ENCODE data around the gene FAM9A. TPM values are rescaled to one million over a fixed set of nuclear protein-coding genes. Genes with fewer than 3 reads are reported as not detected.

Gene FAM9A
- polyA plus RNA-seq, 3 donors = not detected

GRCh38 chrX:8823698-8824097 lies 22.5 kb upstream of the FAM9A start:
- Histone ChIP-seq H3K4me1 (ENCODE audit: control insufficient read depth in 1 of 2, insufficient read depth in 2 of 2, low read length in 2 of 2) (no peaks in the 10 kb centered on the region), H3K9me3 (replicated peaks in 1 of 2; ENCODE audit: control insufficient read depth in 1 of 2, insufficient read depth in 1 of 2, low read length in 2 of 2) (no peaks in the 10 kb centered on the region), H3K9ac (ENCODE audit: insufficient read depth, low read length, poor library complexity, severe bottlenecking) (no peak overlapping the region), H3K27me3 (ENCODE audit: control insufficient read depth in 2 of 2, insufficient read depth in 2 of 2, low read length in 2 of 2) (peaks cover 0 to 6% of the 10 kb centered on the region in 2 donors), H3K36me3 (replicated peaks in 1 of 2; ENCODE audit: control insufficient read depth in 1 of 2, insufficient read depth in 2 of 2, low read length in 2 of 2) (no peaks in the 10 kb centered on the region), H2AFZ (ENCODE audit: insufficient read depth, low read depth, low read length, poor library complexity, severe bottlenecking) (no peak overlapping the region), H3K4me2 (replicated peaks; ENCODE audit: extremely low read depth, low read length, poor library complexity, severe bottlenecking) (no peak overlapping the region), H4K20me1 (ENCODE audit: insufficient read depth, low read length) (no peaks in the 10 kb centered on the region), H3K4me3 (replicated peaks in 1 of 3; ENCODE audit: low read depth in 2 of 3, low read length in 3 of 3) (no peak overlapping the region), H3K27ac (ENCODE audit: low read depth in 1 of 2, low read length in 2 of 2) (no peak overlapping the region), H3K79me2 (ENCODE audit: insufficient read depth, low read length) (no peaks in the 10 kb centered on the region)
- Mint-ChIP-seq H3K4me3 (no peak overlapping the region), H3K4me1 (no peaks in the 10 kb centered on the region), H3K36me3 (no peaks in the 10 kb centered on the region), H3K27me3 (ENCODE audit: low read depth in 3 of 3) (peaks cover 0 to 10% (median 7%) of the 10 kb centered on the region in 3 donors), H3K27ac (no peak overlapping the region), H3K9me3 (no peaks in the 10 kb centered on the region)
- TF ChIP-seq CTCF (IDR thresholded peaks at IDR 0.05) = no peak
- DNase-seq = no peak
- intact Hi-C loops (cut with micrococcal nuclease) = no loop called here
- no CpG with 5 or more reads among the region's 1 CpG for WGBS (ENCODE audit: insufficient coverage)

GRCh38 chrX:8822002-8822401 lies 20.8 kb upstream of the FAM9A start:
- no CpG with 5 or more reads among the region's 6 CpGs for WGBS (ENCODE audit: insufficient coverage)
- no peak overlapping the region for H3K27ac Mint-ChIP-seq
- H3K9me3 Mint-ChIP-seq = no peaks in the 10 kb centered on the region
- H3K4me3 Mint-ChIP-seq = no peak overlapping the region
- no peak overlapping the region for H3K9ac ChIP-seq (ENCODE audit: insufficient read depth, low read length, poor library complexity, severe bottlenecking)
- H3K27me3 Mint-ChIP-seq (ENCODE audit: low read depth in 3 of 3) = peaks cover 0 to 12% (median 9%) of the 10 kb centered on the region in 3 donors
- H4K20me1 ChIP-seq (ENCODE audit: insufficient read depth, low read length) = no peaks in the 10 kb centered on the region
- no peaks in the 10 kb centered on the region for H3K4me1 Mint-ChIP-seq
- no peak for DNase-seq
- H3K4me1 ChIP-seq (ENCODE audit: control insufficient read depth in 1 of 2, insufficient read depth in 2 of 2, low read length in 2 of 2) = no peaks in the 10 kb centered on the region
- H2AFZ ChIP-seq (ENCODE audit: insufficient read depth, low read depth, low read length, poor library complexity, severe bottlenecking) = no peak overlapping the region
- no peaks in the 10 kb centered on the region for H3K36me3 Mint-ChIP-seq
- no peak overlapping the region for H3K27ac ChIP-seq (ENCODE audit: low read depth in 1 of 2, low read length in 2 of 2)
- intact Hi-C loops (cut with micrococcal nuclease) = no loop called here
- no peak for TF ChIP-seq CTCF (IDR thresholded peaks at IDR 0.05)
- no peaks in the 10 kb centered on the region for H3K79me2 ChIP-seq (ENCODE audit: insufficient read depth, low read length)
- peaks cover 0 to 6% of the 10 kb centered on the region in 2 donors for H3K27me3 ChIP-seq (ENCODE audit: control insufficient read depth in 2 of 2, insufficient read depth in 2 of 2, low read length in 2 of 2)
- no peak overlapping the region for H3K4me2 ChIP-seq (replicated peaks; ENCODE audit: extremely low read depth, low read length, poor library complexity, severe bottlenecking)
- no peaks in the 10 kb centered on the region for H3K36me3 ChIP-seq (replicated peaks in 1 of 2; ENCODE audit: control insufficient read depth in 1 of 2, insufficient read depth in 2 of 2, low read length in 2 of 2)
- no peaks in the 10 kb centered on the region for H3K9me3 ChIP-seq (replicated peaks in 1 of 2; ENCODE audit: control insufficient read depth in 1 of 2, insufficient read depth in 1 of 2, low read length in 2 of 2)
- H3K4me3 ChIP-seq (replicated peaks in 1 of 3; ENCODE audit: low read depth in 2 of 3, low read length in 3 of 3) = no peak overlapping the region
